Body of pancreas (tissue), 4 donors: Measurements from ENCODE around the gene C2CD4C.

Experiments
- CTCF ChIP-seq, 7 experiments: fragments of 450-650 bp in 4 of 7; fragments of 200-600 bp in 3 of 7; sonication (generic) in 3 of 7; IDR thresholded peaks; one replicate each; pipeline ENCODE4 v1.5.1; 2016 to 2019; ENCODE audit warnings: antibody characterized with exemption in 7 of 7
- POLR2A ChIP-seq, 3 donors: fragments of 450-650 bp; IDR thresholded peaks; one replicate each; pipeline ENCODE4 v1.6.1; 2016; ENCODE audit warnings: antibody characterized with exemption in 3 of 3, mild to moderate bottlenecking in 2 of 3

DNA sequence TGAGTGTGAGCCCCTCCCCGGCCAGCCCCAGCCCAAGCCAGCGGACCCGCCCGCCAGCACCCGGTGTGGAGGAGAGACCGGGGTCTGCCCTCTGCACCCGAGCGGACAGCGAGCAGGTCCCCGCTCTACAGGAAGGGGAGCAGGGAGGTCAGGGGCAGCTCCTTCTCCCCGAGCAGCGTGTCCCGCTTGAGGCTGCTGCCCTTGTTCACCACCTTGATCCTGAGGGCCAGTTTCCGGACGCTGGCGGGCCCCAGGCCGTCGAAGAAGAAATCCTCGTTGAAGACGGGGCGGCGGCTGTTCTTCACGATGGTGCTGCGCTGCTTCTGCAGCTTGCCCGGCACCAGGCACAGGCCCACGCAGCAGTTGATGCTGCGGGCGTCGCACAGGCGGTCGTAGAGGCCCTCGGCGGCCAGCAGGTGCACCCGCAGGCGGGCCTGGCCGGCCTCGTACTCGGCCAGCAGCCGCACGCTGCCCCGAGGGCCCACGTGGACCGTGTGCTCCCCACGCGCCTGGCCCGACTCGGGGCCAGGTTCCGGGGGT, 1.9 kb downstream of the C2CD4C start:
- TF ChIP-seq CTCF (IDR thresholded peaks at IDR 0.05) (no peak), POLR2A (IDR thresholded peaks at IDR 0.05) (no peak)
